Right lobe of liver (tissue), 6 donors: ENCODE data around the gene FANCE. TPM values are rescaled to one million over a fixed set of nuclear protein-coding genes. Genes with fewer than 3 reads are reported as not detected.

ENCODE experiments used
- ATAC-seq, 4 donors: fragments of 200-7000 bp; cut with Tn5 transposase; one replicate each; pipeline ENCODE4 v1.9.1; 2020; ENCODE audit warnings: mild to moderate bottlenecking in 4 of 4, moderate library complexity in 4 of 4
- DNase-seq, 3 donors: peaks; one replicate each; pipeline ENCODE4 v3.0.0-alpha.2; 2020
- H3K27ac ChIP-seq, 3 donors: fragments of 200-600 bp; one replicate each; pipeline ENCODE4 v1.8.0; 2022
- H3K27me3 ChIP-seq, 2 donors: fragments of 200-600 bp; one replicate each; pipeline ENCODE4 v1.8.0; 2022
- H3K36me3 ChIP-seq, 4 donors: fragments of 200-600 bp; sonication (generic) in 1 of 4; one replicate each; pipeline versions ENCODE4 v1.5.1 to v1.8.0; 2017 to 2022; ENCODE audit warnings: control low read depth in 1 of 4
- H3K4me1 ChIP-seq, 4 donors: fragments of 200-600 bp; sonication (generic) in 1 of 4; one replicate each; pipeline versions ENCODE4 v1.5.1 to v1.8.0; 2017 to 2022; ENCODE audit warnings: control low read depth in 1 of 4
- H3K4me3 ChIP-seq, 3 donors: fragments of 200-600 bp; one replicate each; pipeline ENCODE4 v1.8.0; 2022
- H3K9me3 ChIP-seq, 4 donors: fragments of 200-600 bp; sonication (generic) in 1 of 4; one replicate each; pipeline versions ENCODE4 v1.5.1 to v1.8.0; 2017 to 2022; ENCODE audit warnings: control low read depth in 1 of 4
- CTCF ChIP-seq, 4 donors: fragments of 200-600 bp in 3 of 4; fragments of 450-650 bp in 1 of 4; IDR thresholded peaks; one replicate each; pipeline versions ENCODE4 v1.5.1 to v1.8.0; 2016 to 2022; ENCODE audit warnings: antibody characterized with exemption in 4 of 4, mild to moderate bottlenecking in 2 of 4
- POLR2A ChIP-seq: fragments of 450-650 bp; IDR thresholded peaks from one replicate; pipeline ENCODE4 v1.6.1; 2017; ENCODE audit warnings: antibody characterized with exemption, mild to moderate bottlenecking
- WGBS: methylation state at CpG from one replicate; pipeline ENCODE4 v1.1.6; 2018; ENCODE audit warnings: low coverage, low lambda C conversion rate; ENCODE audit not compliant: insufficient coverage; ENCODE audit errors: missing lambda C conversion rate; 5-methylcytosine and 5-hydroxymethylcytosine counted together
- intact Hi-C, 2 donors: fragments of 100-400 bp; cut with DNase I; formaldehyde crosslinking; loops; one replicate each; pipeline versions ENCODE4 v1.11.2 to v1.14.1; 2022
- total RNA-seq, 6 experiments: library from RNA; depleted of rRNA in 2 of 6; stranded (reverse); fragments of >200 nt in 2 of 6; fragmentation: NEBNext Ultra II Directional in 3 of 6; extraction: Animal tissue kit (Norgen Biotek cat#: 25700) in 3 of 6; gene quantifications; one replicate each; pipeline versions ENCODE4 v1.1.0 to v1.2.4, GENCODE V29; 2016 to 2023
- donor health status: DM: no; HTN: yes; CAD: no.
- donor health status: DM: no; HTN: no; CAD: no.
- donor health status: DM: no; HTN: no; CAD: no.
- donor health status: DM: no; HTN: yes; CAD: no.
- donor health status: DM: no; HTN: yes; CAD: no.

FANCE gene
- total RNA-seq, 6 experiments from 2014 or later: 0.44 to 1.7 (median 0.95) TPM

- ATAC-seq: no peak
- DNase-seq: no peak
- H3K27me3 ChIP-seq: no peaks in the 10 kb centered on the region
- TF ChIP-seq POLR2A: no peak
- no peak for TF ChIP-seq CTCF (IDR thresholded peaks at IDR 0.05)
- H3K9me3 ChIP-seq: no peaks in the 10 kb centered on the region
- H3K36me3 ChIP-seq: no peaks in the 10 kb centered on the region
- H3K4me3 ChIP-seq: no peak overlapping the region
- no peaks in the 10 kb centered on the region for H3K4me1 ChIP-seq
- intact Hi-C loops: no loop called here
- H3K27ac ChIP-seq: no peak overlapping the region
- 58% methylated on average over 5 of the region's 5 CpGs for WGBS
Measured at GRCh38 chr6:35409245-35409644, 42.9 kb upstream of the FANCE start.

- Histone ChIP-seq H3K36me3 (no peaks in the 10 kb centered on the region), H3K4me3 (no peak overlapping the region), H3K4me1 (peaks cover 0 to 8% (median 3%) of the 10 kb centered on the region in 4 donors), H3K27me3 (no peaks in the 10 kb centered on the region), H3K9me3 (no peaks in the 10 kb centered on the region), H3K27ac (no peak overlapping the region)
- no peak for TF ChIP-seq CTCF (IDR thresholded peaks at IDR 0.05)
- TF ChIP-seq POLR2A: no peak
- WGBS: 61% methylated on average over 3 of the region's 3 CpGs
- ATAC-seq (no peak), DNase-seq (no peak)
- intact Hi-C loops: no loop called here
Measured at GRCh38 chr6:35410131-35410530, 42.0 kb upstream of the FANCE start.

- no peaks in the 10 kb centered on the region for H3K27me3 ChIP-seq
- no peak for DNase-seq
Measured at GRCh38 chr6:35411066-35411465, 41.1 kb upstream of the FANCE start.

DNA sequence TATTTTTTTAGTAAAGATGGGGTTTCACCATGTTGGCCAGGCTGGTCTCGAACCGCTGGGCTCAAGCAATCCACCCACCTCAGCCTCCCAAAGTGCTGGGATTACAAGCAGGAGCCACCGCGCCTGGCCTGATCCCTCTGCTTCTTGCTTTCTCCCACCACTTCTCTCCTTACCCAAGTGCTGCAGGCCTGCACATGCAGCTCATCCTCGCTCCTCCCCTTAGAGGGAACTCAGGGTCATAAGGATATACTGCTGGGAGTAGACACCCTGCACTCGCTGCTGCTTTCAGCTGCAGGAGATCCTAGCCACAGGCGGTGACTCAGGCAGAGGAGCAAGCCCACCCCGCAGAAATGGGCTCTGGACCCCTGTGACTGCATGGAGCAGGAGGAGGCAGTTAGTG lies 40.0 kb upstream of the FANCE start:
- WGBS: 98% methylated on average over 6 of the region's 8 CpGs
- ATAC-seq: no peak
- intact Hi-C loops: no loop called here
- Histone ChIP-seq H3K4me1 (peaks cover 0 to 15% (median 7%) of the 10 kb centered on the region in 4 donors), H3K27me3 (no peaks in the 10 kb centered on the region), H3K9me3 (no peaks in the 10 kb centered on the region), H3K36me3 (no peaks in the 10 kb centered on the region), H3K27ac (no peak overlapping the region), H3K4me3 (no peak overlapping the region)
- DNase-seq: no peak
- TF ChIP-seq CTCF (IDR thresholded peaks at IDR 0.05) (no peak), POLR2A (no peak)

More at GRCh38 chr6:35411066-35411465, 41.1 kb upstream of the FANCE start:
- Histone ChIP-seq H3K4me1 (peaks cover 0 to 15% (median 7%) of the 10 kb centered on the region in 4 donors), H3K27ac (no peak overlapping the region), H3K4me3 (no peak overlapping the region), H3K36me3 (no peaks in the 10 kb centered on the region), H3K9me3 (no peaks in the 10 kb centered on the region)
- intact Hi-C loops: no loop called here
- TF ChIP-seq POLR2A (no peak), CTCF (IDR thresholded peaks at IDR 0.05) (no peak)
- ATAC-seq: no peak
- WGBS: 76% methylated on average over 3 of the region's 9 CpGs

DNA sequence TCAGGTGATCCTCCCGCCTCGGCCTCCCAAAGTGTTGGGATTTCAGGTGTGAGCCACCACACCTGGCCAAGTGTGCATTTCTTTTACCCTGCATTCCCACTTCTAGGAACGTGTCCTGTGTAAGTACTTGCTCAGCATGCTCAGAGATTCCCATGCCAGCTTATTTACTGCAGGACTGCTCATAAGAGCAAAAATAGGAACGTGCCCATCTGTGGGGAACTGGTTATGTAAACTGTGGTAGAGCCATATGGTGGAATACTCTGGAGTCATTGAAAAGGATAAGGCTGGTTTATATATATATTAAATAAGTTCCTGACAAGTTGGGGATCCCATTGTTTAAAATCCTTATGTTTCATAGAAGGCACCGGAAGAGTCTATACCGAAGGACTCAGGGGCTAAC lies 38.2 kb upstream of the FANCE start:
- no peak for TF ChIP-seq POLR2A
- TF ChIP-seq CTCF (IDR thresholded peaks at IDR 0.05): no peak
- Histone ChIP-seq H3K27me3 (no peaks in the 10 kb centered on the region), H3K27ac (no peak overlapping the region), H3K4me3 (no peak overlapping the region), H3K9me3 (no peaks in the 10 kb centered on the region), H3K4me1 (peaks cover 0 to 24% (median 7%) of the 10 kb centered on the region in 4 donors), H3K36me3 (no peaks in the 10 kb centered on the region)
- WGBS: 91% methylated on average over 4 of the region's 6 CpGs
- no peak for DNase-seq
- ATAC-seq: no peak
- intact Hi-C loops: no loop called here
